ENCODE results near the gene POC1B. TPM values are rescaled to one million over a fixed set of nuclear protein-coding genes. Genes with fewer than 3 reads are reported as not detected.

The POC1B gene
- total RNA-seq, 1 experiment from 2014 or later, result 14.1 TPM

DNA sequence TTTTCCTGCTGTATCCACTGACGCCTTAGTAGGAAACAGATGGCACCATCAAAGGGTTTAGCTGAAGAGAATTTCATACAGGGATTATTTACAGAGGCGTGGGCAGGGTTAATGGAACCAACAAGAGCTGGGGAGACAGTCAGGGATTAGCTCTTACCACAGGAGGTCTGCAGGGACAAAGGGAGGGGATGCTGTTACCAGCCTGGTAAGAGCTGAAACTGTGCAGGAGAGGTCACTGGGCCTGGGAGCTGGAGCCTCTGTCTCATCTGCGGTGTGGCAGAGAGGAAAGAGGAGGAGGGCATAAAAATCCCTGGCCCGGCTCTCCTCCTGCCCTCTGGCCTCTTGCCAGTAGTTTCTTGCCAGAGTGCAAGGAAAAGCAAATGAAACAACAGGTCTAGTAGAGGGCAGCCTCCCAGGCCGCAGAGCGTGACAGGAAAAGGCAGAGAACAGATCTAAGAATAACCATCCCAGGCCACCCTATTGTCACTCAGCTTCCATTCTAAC lies 18.9 kb upstream of the POC1B start:
- Mint-ChIP-seq H3K9me3 (ENCODE audit: unreplicated experiment) (no peaks in the 10 kb centered on the region), H3K4me1 (ENCODE audit: low read depth, unreplicated experiment) (peaks cover 8% of the 10 kb centered on the region), H3K36me3 (ENCODE audit: insufficient read depth, unreplicated experiment) (no peaks in the 10 kb centered on the region), H3K4me3 (ENCODE audit: unreplicated experiment) (no peak overlapping the region), H3K27me3 (ENCODE audit: insufficient read depth, unreplicated experiment) (no peaks in the 10 kb centered on the region), H3K27ac (ENCODE audit: unreplicated experiment) (no peak overlapping the region)
- DNase-seq, result no peak
- POLR2A ChIA-PET, result no interaction called here
- Histone ChIP-seq H3K4me3 (ENCODE audit: low read depth, low read length) (no peak overlapping the region), H3K4me1 (peaks cover 15% of the 10 kb centered on the region), H3K27me3 (replicated peaks; ENCODE audit: control insufficient read depth, insufficient read depth, low read length) (no peaks in the 10 kb centered on the region), H3K36me3 (ENCODE audit: control insufficient read depth, insufficient read depth, low read length) (no peaks in the 10 kb centered on the region; the same call in 1 of the 2 replicates), H3K9me3 (no peaks in the 10 kb centered on the region)
- intact Hi-C loops (cut with micrococcal nuclease; ENCODE audit: unreplicated experiment), result loop anchor here (5.0 to 10.0 kb wide), 5 partner anchors 103 to 1310 kb away; no protein-coding TSS in a partner anchor
- no peak for TF ChIP-seq CTCF (IDR thresholded peaks at IDR 0.05; ENCODE audit: insufficient read depth in 1 of 2, low read depth in 1 of 2, low read length in 1 of 2, severe bottlenecking in 1 of 2, unreplicated experiment in 1 of 2)
- BruUV-seq (replicated peaks), result no TSS peak
- CTCF ChIA-PET, result interaction anchor here (1.3 kb wide), 1 partner anchor 165 kb away, joined by 3 read pairs; the partner anchor contains the start of gene ATP2B1

- Histone ChIP-seq H3K36me3 (ENCODE audit: control insufficient read depth, insufficient read depth, low read length) (no peaks in the 10 kb centered on the region; the same call in 1 of the 2 replicates), H3K27me3 (replicated peaks; ENCODE audit: control insufficient read depth, insufficient read depth, low read length) (no peaks in the 10 kb centered on the region), H3K9me3 (no peaks in the 10 kb centered on the region), H3K4me3 (ENCODE audit: low read depth, low read length) (no peak overlapping the region), H3K4me1 (peaks cover 22% of the 10 kb centered on the region)
- POLR2A ChIA-PET, result no interaction called here
- peaks cover 11% of the 10 kb centered on the region for H3K4me1 Mint-ChIP-seq (ENCODE audit: low read depth, unreplicated experiment)
- no TSS peak for BruUV-seq (replicated peaks)
- no peak overlapping the region for H3K4me3 Mint-ChIP-seq (ENCODE audit: unreplicated experiment)
- H3K27me3 Mint-ChIP-seq (ENCODE audit: insufficient read depth, unreplicated experiment), result no peaks in the 10 kb centered on the region
- intact Hi-C loops (cut with micrococcal nuclease; ENCODE audit: unreplicated experiment), result loop anchor here (5.0 to 10.0 kb wide), 5 partner anchors 103 to 1311 kb away; no protein-coding TSS in a partner anchor
- no peaks in the 10 kb centered on the region for H3K9me3 Mint-ChIP-seq (ENCODE audit: unreplicated experiment)
- TF ChIP-seq CTCF (IDR thresholded peaks at IDR 0.05; ENCODE audit: insufficient read depth in 1 of 2, low read depth in 1 of 2, low read length in 1 of 2, severe bottlenecking in 1 of 2, unreplicated experiment in 1 of 2), result no peak
- H3K27ac Mint-ChIP-seq (ENCODE audit: unreplicated experiment), result no peak overlapping the region
- CTCF ChIA-PET, result interaction anchor here (1.3 to 1.4 kb wide), 2 partner anchors 165 to 559 kb away, joined by 3 read pairs; partner anchors contain the start of gene ATP2B1
- no peaks in the 10 kb centered on the region for H3K36me3 Mint-ChIP-seq (ENCODE audit: insufficient read depth, unreplicated experiment)
- no peak for DNase-seq
These were observed 18.2 kb upstream of the POC1B start for GRCh38 chr12:89544022-89544421.

DNA sequence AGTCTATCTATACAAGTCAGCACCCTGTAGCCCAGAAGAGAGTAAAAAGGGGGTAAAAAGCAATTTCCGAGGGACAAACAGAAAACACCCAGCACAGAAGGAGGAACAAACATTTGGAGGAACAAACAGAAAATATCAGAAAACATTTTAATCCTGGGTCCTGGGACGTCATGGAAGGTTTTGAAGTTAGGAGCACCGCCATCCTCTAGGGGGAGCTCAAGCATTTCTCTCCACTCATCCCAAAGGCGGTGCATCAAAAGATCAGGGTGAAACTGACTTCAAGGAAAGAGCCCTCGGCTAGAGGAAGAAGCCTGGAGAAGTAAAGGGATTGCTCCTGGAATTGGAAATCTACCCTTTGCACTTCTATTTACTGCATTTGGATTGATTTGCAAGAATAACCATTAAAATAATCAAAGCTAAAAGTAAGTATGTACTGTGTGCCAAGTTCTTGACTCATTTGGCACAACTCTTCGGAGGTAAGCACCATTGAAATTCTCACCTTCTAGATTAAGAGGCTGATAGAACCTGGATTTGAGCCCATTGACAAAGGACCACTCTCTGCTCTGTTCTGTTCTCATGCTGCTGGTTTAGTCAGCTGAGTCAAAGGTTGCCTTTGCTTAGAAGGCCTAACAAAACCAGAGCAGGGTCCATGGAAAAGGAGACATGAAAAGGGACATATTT lies 17.2 kb upstream of the POC1B start:
- ChIA-PET POLR2A (no interaction called here), CTCF (interaction anchor here (1.3 to 1.4 kb wide), 2 partner anchors 166 to 560 kb away, joined by 3 read pairs; partner anchors contain the start of gene ATP2B1)
- no TSS peak for BruUV-seq (replicated peaks)
- TF ChIP-seq CTCF (IDR thresholded peaks at IDR 0.05; ENCODE audit: insufficient read depth in 1 of 2, low read depth in 1 of 2, low read length in 1 of 2, severe bottlenecking in 1 of 2, unreplicated experiment in 1 of 2), result peak; percentile 88 to 89
- Mint-ChIP-seq H3K27ac (ENCODE audit: unreplicated experiment) (no peak overlapping the region), H3K4me1 (ENCODE audit: low read depth, unreplicated experiment) (peaks cover 17% of the 10 kb centered on the region), H3K9me3 (ENCODE audit: unreplicated experiment) (no peaks in the 10 kb centered on the region), H3K27me3 (ENCODE audit: insufficient read depth, unreplicated experiment) (no peaks in the 10 kb centered on the region), H3K4me3 (ENCODE audit: unreplicated experiment) (no peak overlapping the region), H3K36me3 (ENCODE audit: insufficient read depth, unreplicated experiment) (no peaks in the 10 kb centered on the region)
- peak; percentile 75 to 86 for DNase-seq
- Histone ChIP-seq H3K4me3 (ENCODE audit: low read depth, low read length) (no peak overlapping the region), H3K36me3 (ENCODE audit: control insufficient read depth, insufficient read depth, low read length) (no peaks in the 10 kb centered on the region; the same call in 1 of the 2 replicates), H3K9me3 (no peaks in the 10 kb centered on the region), H3K4me1 (peaks cover 29% of the 10 kb centered on the region), H3K27me3 (replicated peaks; ENCODE audit: control insufficient read depth, insufficient read depth, low read length) (no peaks in the 10 kb centered on the region)
- intact Hi-C loops (cut with micrococcal nuclease; ENCODE audit: unreplicated experiment), result loop anchor here (1.0 to 10.0 kb wide), 12 partner anchors 25 to 1312 kb away; no protein-coding TSS in a partner anchor

Data from Caco-2 (cell line).